GM18508 (cell line): Measurements from ENCODE around the gene HIC1.
"Not testable (repeated sequence)": the region's sequence is repeated elsewhere in the genome, so short reads cannot be mapped to it uniquely, and the experiment has no call there.

ENCODE experiments used
- ATAC-seq: cut with Tn5 transposase; IDR thresholded peaks from one replicate; pipeline ENCODE4 v1.9.1; 2021; ENCODE audit warnings: moderate number of reproducible peaks; ENCODE audit not compliant: insufficient read depth, unreplicated experiment

The HIC1 gene

DNA sequence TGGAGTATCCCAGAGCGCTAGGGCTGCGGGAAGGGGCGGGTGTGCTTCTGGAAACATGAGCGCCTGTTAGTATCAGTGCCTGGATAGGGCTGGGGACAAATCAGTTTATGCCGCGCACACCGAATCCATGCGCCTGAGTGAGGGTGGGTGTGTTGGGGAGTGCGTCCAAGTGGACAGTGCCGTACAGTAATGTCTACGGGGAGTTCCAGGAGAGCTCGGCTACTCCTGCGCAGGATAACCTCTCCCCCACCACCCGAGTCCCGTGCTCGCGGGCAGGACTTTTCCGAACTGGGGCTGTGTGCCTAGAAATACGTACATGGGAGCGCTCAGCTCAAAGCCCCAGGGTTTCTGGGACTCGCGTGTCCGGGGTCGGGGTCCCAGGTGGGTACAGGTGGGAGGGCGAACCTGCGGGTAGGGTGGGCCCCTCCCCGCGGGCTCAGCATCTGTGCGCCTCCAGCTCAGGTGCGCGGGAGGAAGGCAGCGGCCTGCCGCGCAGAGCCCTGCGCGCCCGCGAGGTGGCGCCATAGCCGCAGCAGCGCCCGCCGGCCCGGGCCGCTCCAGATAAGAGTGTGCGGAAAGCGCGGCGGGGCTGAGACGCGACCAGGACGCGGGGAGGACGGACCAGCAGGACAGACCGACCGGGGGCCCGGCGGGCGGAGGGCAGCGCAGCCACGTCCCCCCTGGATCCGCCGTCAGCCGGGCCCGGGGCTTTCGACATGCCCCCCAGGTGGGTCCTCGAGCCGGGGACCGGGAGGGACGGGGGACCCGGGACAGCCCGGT is at the start of gene HIC1:
Gene HIC1 (plus strand): TSS at position 592 of the 780 bp plus-strand sequence. CDS start 1,588 bp downstream, outside the sequence.
- no peak for ATAC-seq

GRCh38 chr17:2008332-2009126 is 46.4 kb upstream of the HIC1 start:
- ATAC-seq = no peak

GRCh38 chr17:2009737-2010136 is 45.2 kb upstream of the HIC1 start:
- no peak for ATAC-seq

DNA sequence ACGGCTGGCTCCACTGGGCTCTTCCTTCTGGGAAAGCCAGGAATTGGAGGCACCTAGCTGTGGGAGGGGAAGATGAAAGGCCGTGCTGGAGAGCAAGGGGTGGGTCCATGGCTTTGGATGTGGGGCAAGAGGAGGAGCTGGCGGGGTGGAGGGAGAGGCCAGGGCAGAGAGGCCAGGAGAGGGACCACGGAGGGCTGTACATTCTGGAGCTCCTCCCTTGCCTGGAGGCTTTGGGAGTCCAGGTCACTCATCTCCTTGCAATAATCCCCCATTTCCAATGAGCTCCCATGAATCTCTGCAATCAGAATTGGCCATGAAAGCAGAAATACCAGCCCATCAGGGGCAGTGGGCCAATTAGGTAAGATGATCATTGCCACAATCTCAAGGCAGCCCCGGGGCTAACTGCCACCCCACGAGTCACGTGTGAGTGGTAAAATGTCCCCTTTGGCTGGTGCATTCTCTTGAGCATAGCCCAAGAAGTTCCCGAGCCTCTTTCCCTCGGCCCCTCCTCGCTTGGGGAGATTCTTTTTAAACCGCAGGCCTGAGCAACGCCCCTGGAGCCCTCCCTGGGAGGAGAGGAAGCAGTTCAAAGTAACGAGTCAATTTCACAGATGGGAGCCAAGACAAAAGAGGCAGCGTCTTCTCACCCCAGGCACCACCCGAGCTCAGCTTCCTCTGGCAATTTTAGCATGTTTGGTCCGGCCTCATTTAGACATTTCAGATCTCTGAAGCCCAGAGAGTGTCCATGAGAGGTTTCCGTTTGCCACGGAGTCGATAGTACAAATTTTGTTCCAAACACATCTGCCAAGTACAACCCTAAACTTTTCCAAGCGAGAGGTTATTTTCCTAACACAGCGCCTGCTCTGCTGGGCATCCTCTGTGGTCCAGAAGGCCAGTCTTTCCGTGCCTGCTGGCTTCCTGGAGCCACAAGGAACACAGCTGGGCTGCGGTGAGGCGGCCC is 43.2 kb upstream of the HIC1 start:
- no peak for ATAC-seq

DNA sequence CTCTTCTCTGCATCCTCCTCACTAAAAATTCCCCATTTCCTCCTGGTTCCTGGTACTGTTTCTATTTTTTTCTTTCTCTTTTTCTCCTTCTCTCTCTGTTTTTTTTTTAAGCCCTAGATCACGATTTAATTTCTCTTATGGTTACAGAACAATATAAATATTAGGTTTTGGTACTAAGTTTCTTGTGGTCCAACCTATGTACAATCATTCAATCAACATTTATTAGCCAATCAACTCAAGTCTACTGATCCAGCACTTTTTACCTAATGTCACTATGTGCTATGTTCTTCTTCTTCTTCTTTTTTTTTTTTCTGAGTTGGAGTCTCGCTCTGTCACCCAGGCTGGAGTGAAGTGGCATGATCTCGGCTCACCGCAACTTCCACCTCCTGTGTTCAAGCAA is 42.4 kb upstream of the HIC1 start:
- ATAC-seq = no peak

DNA sequence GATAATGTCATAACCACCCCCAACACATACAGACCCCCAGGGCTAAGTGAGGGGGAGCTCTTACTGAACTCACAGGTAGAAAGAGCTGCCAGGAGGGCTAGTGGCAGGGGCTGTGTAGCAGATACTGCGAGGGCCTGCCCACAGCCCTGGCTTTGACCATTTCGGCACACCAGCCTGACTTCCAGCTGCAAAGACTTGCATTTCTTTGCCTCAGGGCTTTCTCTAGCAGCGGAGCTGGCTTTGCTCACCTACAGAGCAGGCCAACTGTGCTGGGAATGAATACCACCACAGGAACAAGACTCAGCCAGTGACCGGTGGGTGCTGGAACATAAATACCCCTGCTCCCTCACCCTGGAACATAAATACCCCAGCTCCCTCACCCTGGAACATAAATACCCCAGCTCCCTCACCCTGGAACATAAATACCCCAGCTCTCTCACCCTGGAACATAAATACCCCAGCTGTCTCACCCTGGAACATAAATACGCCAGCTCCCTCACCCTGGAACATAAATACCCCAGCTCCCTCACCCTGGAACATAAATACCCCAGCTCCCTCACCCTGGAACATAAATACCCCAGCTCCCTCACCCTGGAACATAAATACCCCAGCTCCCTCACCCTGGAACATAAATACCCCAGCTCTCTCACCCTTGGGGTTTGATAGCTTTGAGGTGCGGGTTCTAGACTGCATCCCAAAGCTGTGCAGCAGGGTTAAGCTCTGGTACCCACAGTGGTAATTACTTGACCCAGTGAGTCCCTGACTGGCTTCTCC is 41.5 kb upstream of the HIC1 start:
- not testable (repeated sequence) for ATAC-seq

DNA sequence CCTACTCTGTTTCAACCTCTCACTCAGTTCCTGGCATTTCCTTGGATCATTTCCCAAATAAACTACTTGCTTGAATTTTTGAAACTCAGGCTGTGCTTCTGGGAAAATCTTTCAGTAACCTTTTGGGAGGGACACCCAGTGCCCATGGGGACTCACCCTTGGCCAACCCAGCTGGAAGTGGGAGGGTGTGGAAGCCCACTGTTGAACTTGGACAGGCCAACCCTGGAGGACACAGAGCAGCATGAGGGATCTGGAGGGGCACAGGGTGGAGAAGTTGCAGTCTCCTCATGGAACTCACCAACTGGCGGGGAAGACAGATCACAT is 40.9 kb upstream of the HIC1 start:
- ATAC-seq = no peak

GRCh38 chr17:2015314-2015713 is 39.6 kb upstream of the HIC1 start:
- no peak for ATAC-seq

DNA sequence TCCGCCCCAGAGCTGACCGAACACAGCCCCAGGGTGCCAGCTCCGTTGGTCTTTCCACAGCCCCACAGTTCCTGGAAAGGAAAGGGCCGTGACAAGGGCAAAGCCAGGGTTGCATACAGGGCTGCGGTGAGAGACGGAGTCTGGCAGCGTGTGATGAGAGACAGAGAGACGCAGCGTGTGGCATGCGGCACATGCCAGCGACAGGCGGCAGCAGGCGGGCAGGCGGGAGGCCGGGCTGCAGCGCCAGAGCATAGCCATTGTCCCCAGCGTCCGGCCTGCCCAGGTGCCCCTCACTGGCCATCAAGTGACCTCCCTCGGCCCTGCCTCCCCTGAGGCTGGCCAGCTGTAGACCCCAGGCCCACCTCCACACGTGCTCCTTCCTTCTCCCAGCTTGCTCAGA is 38.4 kb upstream of the HIC1 start:
- ATAC-seq = no peak

GRCh38 chr17:2017274-2017941 is 37.5 kb upstream of the HIC1 start:
- no peak for ATAC-seq

- no peak for ATAC-seq
These were observed 36.0 kb upstream of the HIC1 start for GRCh38 chr17:2018716-2019510.

GRCh38 chr17:2019723-2020122 is 35.2 kb upstream of the HIC1 start:
- ATAC-seq = no peak

- ATAC-seq = no peak
These were observed 34.2 kb upstream of the HIC1 start for GRCh38 chr17:2020721-2021120.

GRCh38 chr17:2022647-2023240 is 32.2 kb upstream of the HIC1 start:
- ATAC-seq = no peak

- no peak for ATAC-seq
These were observed 31.6 kb upstream of the HIC1 start for GRCh38 chr17:2023256-2023655.

DNA sequence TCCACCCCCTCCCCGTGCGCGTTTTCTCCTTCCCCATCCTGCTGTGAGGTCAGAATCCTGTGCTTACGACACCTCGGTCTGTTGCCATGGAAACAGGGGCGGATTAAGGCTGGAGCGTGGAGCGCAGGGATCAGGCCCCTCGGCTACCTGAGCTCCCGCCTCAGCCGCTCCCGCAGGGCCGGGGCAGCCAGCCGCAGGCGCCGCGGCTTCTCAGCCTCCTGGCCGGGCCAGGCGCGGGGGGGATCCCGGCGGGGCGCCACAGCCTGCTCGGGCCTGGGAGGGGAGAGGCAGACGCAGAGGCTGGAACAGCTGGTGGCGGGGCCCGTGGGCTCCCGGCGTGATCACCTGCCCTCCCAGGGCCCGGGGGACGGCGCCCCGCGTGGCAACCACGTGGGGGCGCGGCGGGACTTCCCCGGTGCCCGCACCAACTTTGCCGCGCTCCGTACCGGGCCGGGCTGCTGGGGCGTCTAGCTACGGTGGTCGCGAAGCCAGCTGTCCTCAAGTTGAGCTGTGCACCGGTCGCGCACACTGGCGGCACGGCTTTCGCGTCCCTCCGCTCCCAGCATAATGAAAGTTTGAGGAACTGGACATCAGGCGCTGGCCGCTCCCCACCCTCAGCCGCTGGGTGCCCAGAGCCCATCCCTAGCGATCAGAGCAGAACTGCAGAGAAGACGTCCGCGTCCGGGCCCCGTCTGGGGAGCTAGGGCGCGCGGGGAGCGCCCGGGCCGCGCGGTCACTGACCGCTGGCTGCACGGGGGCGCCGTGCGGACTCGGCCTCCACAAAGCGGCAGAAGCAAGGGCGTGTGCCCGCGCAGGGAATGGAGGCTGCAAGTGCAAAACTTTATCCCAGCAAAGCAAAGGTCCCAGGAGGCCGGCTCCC is 31.0 kb upstream of the HIC1 start:
- ATAC-seq = no peak

- ATAC-seq = no peak
These were observed 30.2 kb upstream of the HIC1 start for GRCh38 chr17:2024572-2025219.
